WTC11 (cell line): ENCODE data around the gene RABL6. TPM values are rescaled to one million over a fixed set of nuclear protein-coding genes. Genes with fewer than 3 reads are reported as not detected.

ENCODE experiments used
- ATAC-seq: fragments of 200-7000 bp; cut with Tn5 transposase; 2 replicates; pipeline ENCODE4 v1.10.0; 2021; ENCODE audit warnings: mild to moderate bottlenecking, moderate library complexity
- CTCF ChIA-PET: fragments of 300-600 bp; sonication (Branson Sonifier 250); formaldehyde crosslinking; loops from one replicate; lab custom pipeline; 2021; ENCODE audit warnings: antibody characterized with exemption; lab: Charles Lee
- POLR2A ChIA-PET: fragments of 350-600 bp; sonication (Branson Sonifier 250); formaldehyde crosslinking; loops from one replicate; lab custom pipeline; 2021; ENCODE audit warnings: antibody characterized with exemption; lab: Charles Lee
- DNase-seq: peaks from one replicate; pipeline ENCODE4 v3.0.0; 2021; ENCODE audit warnings: low spot score
- H3K27ac Mint-ChIP-seq: 2 replicates; pipeline ENCODE4 v1.8.0; 2021; ENCODE audit warnings: mixed read lengths
- H3K27me3 Mint-ChIP-seq: 2 replicates; pipeline ENCODE4 v1.8.0; 2021; ENCODE audit warnings: low read depth, mild to moderate bottlenecking, moderate library complexity, mixed read lengths
- H3K36me3 Mint-ChIP-seq: 2 replicates; pipeline ENCODE4 v1.8.0; 2021; ENCODE audit warnings: mixed read lengths
- H3K4me1 Mint-ChIP-seq: 2 replicates; pipeline ENCODE4 v1.8.0; 2022; ENCODE audit warnings: mixed read lengths
- H3K4me3 Mint-ChIP-seq: 2 replicates; pipeline ENCODE4 v1.8.0; 2021; ENCODE audit warnings: mild to moderate bottlenecking, moderate library complexity, mixed read lengths
- H3K9me3 Mint-ChIP-seq: 2 replicates; pipeline ENCODE4 v1.8.0; 2021; ENCODE audit warnings: mixed read lengths
- ARID4B ChIP-seq: sonication (generic); formaldehyde crosslinking; IDR thresholded peaks from 2 replicates; pipeline ENCODE4 v1.8.0; 2023; ENCODE audit warnings: missing genetic modification reagents, mild to moderate bottlenecking, borderline replicate concordance
- CREB1 ChIP-seq: sonication (generic); formaldehyde crosslinking; IDR thresholded peaks from 2 replicates; pipeline ENCODE4 v1.8.0; 2023; ENCODE audit warnings: mild to moderate bottlenecking, missing genetic modification reagents
- EMX1 ChIP-seq: fragments of 250-450 bp; sonication (Bioruptor Pico); IDR thresholded peaks from 2 replicates; pipeline ENCODE4 v1.8.0; 2021; ENCODE audit warnings: mild to moderate bottlenecking
- ESRRA ChIP-seq: sonication (generic); formaldehyde crosslinking; IDR thresholded peaks from 2 replicates; pipeline ENCODE4 v1.8.1; 2022; ENCODE audit warnings: mild to moderate bottlenecking, missing genetic modification reagents, borderline replicate concordance
- GABPB1 ChIP-seq: sonication (generic); formaldehyde crosslinking; IDR thresholded peaks from 2 replicates; pipeline ENCODE4 v1.8.1; 2023; ENCODE audit warnings: mild to moderate bottlenecking, missing genetic modification reagents
- HMGXB4 ChIP-seq: sonication (generic); formaldehyde crosslinking; IDR thresholded peaks from 2 replicates; pipeline ENCODE4 v1.8.1; 2023; ENCODE audit warnings: mild to moderate bottlenecking, moderate library complexity, missing genetic modification reagents
- MAX ChIP-seq: sonication (generic); formaldehyde crosslinking; IDR thresholded peaks from 2 replicates; pipeline ENCODE4 v1.8.0; 2022; ENCODE audit warnings: mild to moderate bottlenecking, missing genetic modification reagents
- MXD4 ChIP-seq: fragments of 250-450 bp; sonication (Bioruptor Pico); IDR thresholded peaks from 2 replicates; pipeline ENCODE4 v1.8.0; 2021; ENCODE audit warnings: mild to moderate bottlenecking, moderate library complexity, borderline replicate concordance
- NR1H2 ChIP-seq: sonication (generic); formaldehyde crosslinking; IDR thresholded peaks from 2 replicates; pipeline ENCODE4 v1.9.0; 2021; ENCODE audit warnings: mild to moderate bottlenecking, moderate library complexity, missing genetic modification reagents
- OVOL2 ChIP-seq: fragments of 250-450 bp; sonication (Bioruptor Pico); IDR thresholded peaks from 2 replicates; pipeline ENCODE4 v1.9.0; 2021; ENCODE audit warnings: mild to moderate bottlenecking, borderline replicate concordance
- RELA ChIP-seq: sonication (generic); formaldehyde crosslinking; IDR thresholded peaks from 2 replicates; pipeline ENCODE4 v1.8.1; 2022; ENCODE audit warnings: missing genetic modification reagents, mild to moderate bottlenecking, borderline replicate concordance
- SP1 ChIP-seq: sonication (generic); formaldehyde crosslinking; conservative IDR thresholded peaks from 2 replicates; pipeline ENCODE4 v1.8.1; 2022; ENCODE audit warnings: missing genetic modification reagents
- TEAD4 ChIP-seq: sonication (generic); formaldehyde crosslinking; IDR thresholded peaks from 2 replicates; pipeline ENCODE4 v1.8.0; 2022; ENCODE audit warnings: mild to moderate bottlenecking, missing genetic modification reagents
- ZBTB21 ChIP-seq: sonication (generic); formaldehyde crosslinking; IDR thresholded peaks from 2 replicates; pipeline ENCODE4 v1.8.1; 2023; ENCODE audit warnings: mild to moderate bottlenecking, missing genetic modification reagents, borderline replicate concordance
- ZMAT4 ChIP-seq: fragments of 250-450 bp; sonication (Bioruptor Pico); IDR thresholded peaks from 2 replicates; pipeline ENCODE4 v1.9.0; 2021; ENCODE audit warnings: mild to moderate bottlenecking
- ZNF425 ChIP-seq: fragments of 250-450 bp; sonication (Bioruptor Pico); conservative IDR thresholded peaks from 2 replicates; pipeline ENCODE4 v1.9.0; 2021; ENCODE audit warnings: mild to moderate bottlenecking
- ZSCAN18 ChIP-seq: fragments of 250-450 bp; sonication (Bioruptor Pico); IDR thresholded peaks from 2 replicates; pipeline ENCODE4 v2.1.2; 2022; ENCODE audit warnings: mild to moderate bottlenecking, moderate library complexity
- total RNA-seq: library from RNA; stranded (reverse); gene quantifications from 3 replicates; pipeline ENCODE4 v1.2.3, GENCODE V29; 2021

RABL6 gene
- total RNA-seq, 1 experiment from 2014 or later, result 171 TPM

- TF ChIP-seq ARID4B (CRISPR knock-in tag), result no peak
- TF ChIP-seq EMX1 (CRISPR knock-in tag), result no peak
- no peak for TF ChIP-seq ZNF425 (CRISPR knock-in tag)
- no peak for TF ChIP-seq GABPB1 (CRISPR knock-in tag)
- no peak for TF ChIP-seq MAX (CRISPR knock-in tag)
- TF ChIP-seq TEAD4 (CRISPR knock-in tag), result no peak
- TF ChIP-seq ZSCAN18 (CRISPR knock-in tag), result no peak
- no peak for TF ChIP-seq ESRRA
- TF ChIP-seq CREB1 (CRISPR knock-in tag), result no peak
- no peak for TF ChIP-seq HMGXB4 (CRISPR knock-in tag)
- no peak for TF ChIP-seq NR1H2 (CRISPR knock-in tag)
These were observed 50.7 kb downstream of the RABL6 start (continued) for GRCh38 chr9:136858452-136858843.

GRCh38 chr9:136858844-136859757, 51.4 kb downstream of the RABL6 start:
- Mint-ChIP-seq H3K9me3 (no peaks in the 10 kb centered on the region), H3K4me3 (no peak overlapping the region), H3K4me1 (no peaks in the 10 kb centered on the region), H3K27ac (no peak overlapping the region), H3K36me3 (peaks cover 16% of the 10 kb centered on the region), H3K27me3 (no peaks in the 10 kb centered on the region)
- ATAC-seq (no peak), DNase-seq (no peak)
- CTCF ChIA-PET, result no interaction called here
- POLR2A ChIA-PET, result interaction anchor here (0.9 kb wide), 1 partner anchor 18 kb away, joined by 3 read pairs; no protein-coding TSS in a partner anchor
- TF ChIP-seq ZBTB21 (CRISPR knock-in tag), result no peak
- TF ChIP-seq OVOL2, result no peak
- TF ChIP-seq EMX1 (CRISPR knock-in tag), result no peak
- no peak for TF ChIP-seq MXD4 (CRISPR knock-in tag)
- TF ChIP-seq SP1 (CRISPR knock-in tag), result no peak
- TF ChIP-seq ZMAT4 (CRISPR knock-in tag), result no peak
- TF ChIP-seq RELA (CRISPR knock-in tag), result 0 out of 2 replicates have a peak, but pooled peaks have one; percentile 16
- TF ChIP-seq, all 79 proteins: peak for 1
